Chondrocyte (in vitro differentiated cells): ENCODE results near the gene DPP6. TPM values are rescaled to one million over a fixed set of nuclear protein-coding genes. Genes with fewer than 3 reads are reported as not detected.
A peak's percentile ranks its signal among the peaks of the same experiment; 100 is the strongest.
"Not testable (repeated sequence)": the region's sequence is repeated elsewhere in the genome, so short reads cannot be mapped to it uniquely, and the experiment has no call there.

ENCODE experiments used
- DNase-seq: peaks from one replicate; pipeline ENCODE4 v3.0.0; 2021; ENCODE audit warnings: mixed read lengths, low spot score
- H3K27ac Mint-ChIP-seq: one replicate; pipeline ENCODE4 v1.8.0; 2021; ENCODE audit warnings: mild to moderate bottlenecking, moderate library complexity, mixed read lengths; ENCODE audit not compliant: unreplicated experiment
- H3K27me3 Mint-ChIP-seq: 2 replicates; pipeline ENCODE4 v1.8.0; 2021; ENCODE audit warnings: low read depth, mixed read lengths
- H3K36me3 Mint-ChIP-seq: 2 replicates; pipeline ENCODE4 v1.8.0; 2021; ENCODE audit warnings: low read depth, mixed read lengths
- H3K4me1 Mint-ChIP-seq: 2 replicates; pipeline ENCODE4 v1.8.0; 2021; ENCODE audit warnings: low read depth, mild to moderate bottlenecking, mixed read lengths
- H3K4me3 Mint-ChIP-seq: one replicate; pipeline ENCODE4 v1.8.0; 2021; ENCODE audit warnings: mild to moderate bottlenecking, moderate library complexity, mixed read lengths; ENCODE audit not compliant: unreplicated experiment
- H3K9me3 Mint-ChIP-seq: 2 replicates; pipeline ENCODE4 v1.8.0; 2021; ENCODE audit warnings: low read depth, mixed read lengths
- long read RNA-seq: library from polyadenylated mRNA; stranded (forward); transcript quantifications from one replicate; pipeline ENCODE4 v2.0.0, GENCODE V29; 2021
- total RNA-seq: library from RNA; stranded (reverse); gene quantifications from 3 replicates; pipeline ENCODE4 v1.2.1, GENCODE V29; 2021

DPP6 gene
- total RNA-seq = not detected in 3 replicates
- long read RNA-seq = 0 reads

DNA sequence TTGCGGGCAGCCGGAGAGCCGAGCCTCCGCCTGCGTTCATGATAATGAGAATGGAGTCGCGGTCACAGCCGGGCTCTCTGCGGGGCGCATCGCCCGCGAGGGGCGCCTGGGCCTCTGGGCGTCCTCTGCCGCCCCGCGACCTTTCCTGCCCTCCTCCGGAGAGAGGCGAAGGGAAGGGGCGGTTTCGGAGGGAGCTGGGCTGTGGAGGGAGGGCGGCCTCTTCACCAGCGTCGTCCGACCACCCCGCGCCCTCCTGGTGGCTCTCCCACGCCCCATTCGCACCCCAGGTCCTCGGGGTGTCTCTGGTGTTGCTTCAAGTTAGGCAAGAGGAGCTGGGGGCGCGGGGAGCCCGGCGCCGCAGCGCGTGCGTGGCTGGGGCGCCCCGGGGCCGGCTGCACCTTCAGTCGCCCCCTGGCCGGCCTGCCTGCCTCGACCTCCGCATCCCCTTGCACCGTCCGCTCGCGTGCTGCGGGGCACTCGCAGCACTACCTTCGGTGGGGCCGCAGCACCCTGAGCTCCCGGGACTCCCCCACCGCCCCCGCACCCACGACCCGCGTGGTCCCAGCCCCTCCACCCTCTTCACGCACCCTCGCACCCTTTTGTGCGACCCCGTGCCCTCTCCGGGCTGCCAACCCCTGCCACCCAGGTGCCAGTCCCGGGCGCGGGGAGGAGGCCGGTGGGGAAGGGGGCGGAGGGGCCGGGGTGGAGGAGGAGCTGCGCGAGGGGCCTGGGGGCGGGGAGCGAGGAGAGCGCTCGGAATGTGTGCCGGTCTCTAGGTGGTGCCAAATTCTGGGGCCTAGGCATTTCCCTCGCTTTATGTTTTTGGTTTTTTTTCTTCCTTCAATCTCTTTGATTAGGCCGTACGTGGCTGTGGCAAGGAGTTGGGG is at the start of gene DPP6:
TSS of gene DPP6 (plus strand) at position 756 of the 887 bp plus-strand sequence.
- not testable (repeated sequence) for DNase-seq, H3K9me3 Mint-ChIP-seq, H3K4me1 Mint-ChIP-seq, H3K27ac Mint-ChIP-seq, H3K27me3 Mint-ChIP-seq, H3K36me3 Mint-ChIP-seq
- H3K4me3 Mint-ChIP-seq = peak within 1 kb of the TSS; percentile 57

DNA sequence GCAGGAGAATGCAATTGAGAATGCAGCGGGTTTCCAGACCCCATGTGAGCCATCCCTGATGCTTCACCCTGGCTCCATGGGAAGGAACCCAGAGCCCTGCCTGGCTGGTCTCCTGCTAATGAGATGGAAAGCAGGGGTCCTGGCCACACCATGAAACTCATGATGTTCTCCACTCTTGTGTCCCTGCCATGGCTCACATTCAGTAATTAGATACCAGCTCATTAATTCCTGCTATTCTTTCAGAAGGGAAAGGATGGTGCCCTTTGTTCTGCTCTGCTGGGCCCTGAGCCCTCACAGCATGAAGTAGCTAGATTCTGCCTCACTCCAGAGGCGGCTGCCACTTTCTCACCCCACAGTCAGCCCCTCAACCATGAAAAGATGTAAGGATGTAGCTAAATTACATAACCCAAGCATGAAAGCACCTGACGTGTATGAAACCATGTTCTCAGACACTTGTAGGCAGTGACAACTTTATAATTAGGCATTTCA is 42.7 kb upstream of the DPP6 start:
- H3K27me3 Mint-ChIP-seq = not testable (repeated sequence)

DNA sequence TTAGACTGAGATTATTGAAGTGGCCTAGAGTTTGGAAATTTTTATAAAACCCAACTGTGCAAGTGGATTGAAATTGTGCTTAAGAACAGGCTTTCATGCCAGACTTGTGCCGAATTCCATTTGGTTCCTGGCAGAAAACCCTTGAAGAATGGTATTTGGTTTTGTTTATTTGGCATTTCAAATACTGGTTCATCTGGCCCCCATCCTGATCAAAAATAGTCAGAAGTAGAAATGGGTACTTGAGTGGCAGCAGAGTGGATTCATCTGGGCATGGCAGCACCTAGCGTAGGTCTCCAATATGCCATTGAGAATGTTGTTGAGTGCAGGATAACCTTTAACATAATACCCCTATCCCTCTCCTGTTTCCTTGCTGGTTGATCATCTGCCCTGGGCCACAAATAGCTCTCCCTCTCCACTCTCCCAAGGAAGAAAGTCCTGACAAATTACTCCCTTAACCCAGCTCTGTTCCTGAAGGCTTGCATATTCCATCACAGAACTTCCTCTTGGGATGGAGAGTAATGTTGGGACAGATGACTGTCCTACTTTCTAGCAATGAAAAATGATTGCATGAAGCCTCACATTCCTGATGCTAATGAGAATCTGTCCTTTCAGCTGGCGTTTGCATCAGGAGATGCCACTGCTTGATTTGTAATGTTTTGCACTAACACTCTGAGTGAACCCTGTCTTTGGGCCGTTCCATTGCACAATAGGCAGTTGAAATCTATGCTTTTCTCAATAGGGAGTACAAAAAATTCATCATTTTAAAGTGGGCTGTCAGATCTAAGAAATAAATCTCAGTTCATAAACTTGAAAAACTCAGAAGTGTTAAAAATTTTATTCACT is 41.3 kb upstream of the DPP6 start:
- DNase-seq, H3K4me3 Mint-ChIP-seq, H3K27ac Mint-ChIP-seq, H3K36me3 Mint-ChIP-seq, H3K4me1 Mint-ChIP-seq, H3K27me3 Mint-ChIP-seq: not testable (repeated sequence)
- H3K9me3 Mint-ChIP-seq = peaks cover 40% of the 10 kb centered on the region

More for the DNA sequence above, 42.7 kb upstream of the DPP6 start:
- not testable (repeated sequence) for H3K27ac Mint-ChIP-seq, H3K4me3 Mint-ChIP-seq, H3K4me1 Mint-ChIP-seq, DNase-seq, H3K36me3 Mint-ChIP-seq
- H3K9me3 Mint-ChIP-seq = peaks cover 31% of the 10 kb centered on the region

DNA sequence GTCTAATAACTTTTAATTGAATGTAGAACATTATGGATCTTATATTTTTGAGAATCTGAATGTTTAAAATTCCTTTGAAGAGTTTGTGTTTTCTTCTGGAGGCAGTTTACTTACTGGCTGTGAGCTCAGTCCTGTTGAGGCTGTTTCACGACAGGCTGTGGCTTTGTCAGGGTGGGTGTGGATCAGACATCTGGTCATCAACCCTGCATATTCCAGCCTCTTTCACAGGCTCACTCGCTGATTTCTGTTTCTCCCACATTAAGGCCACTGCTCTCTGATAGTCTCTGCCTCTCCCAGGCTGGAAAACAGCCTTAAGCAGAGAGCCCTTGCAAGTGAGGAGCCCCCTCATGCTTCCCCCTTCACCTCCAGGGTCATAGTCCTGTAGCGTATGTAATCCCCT is 39.4 kb upstream of the DPP6 start:
- H3K27ac Mint-ChIP-seq, DNase-seq, H3K27me3 Mint-ChIP-seq, H3K4me3 Mint-ChIP-seq, H3K36me3 Mint-ChIP-seq, H3K4me1 Mint-ChIP-seq: not testable (repeated sequence)
- peaks cover 44% of the 10 kb centered on the region for H3K9me3 Mint-ChIP-seq

DNA sequence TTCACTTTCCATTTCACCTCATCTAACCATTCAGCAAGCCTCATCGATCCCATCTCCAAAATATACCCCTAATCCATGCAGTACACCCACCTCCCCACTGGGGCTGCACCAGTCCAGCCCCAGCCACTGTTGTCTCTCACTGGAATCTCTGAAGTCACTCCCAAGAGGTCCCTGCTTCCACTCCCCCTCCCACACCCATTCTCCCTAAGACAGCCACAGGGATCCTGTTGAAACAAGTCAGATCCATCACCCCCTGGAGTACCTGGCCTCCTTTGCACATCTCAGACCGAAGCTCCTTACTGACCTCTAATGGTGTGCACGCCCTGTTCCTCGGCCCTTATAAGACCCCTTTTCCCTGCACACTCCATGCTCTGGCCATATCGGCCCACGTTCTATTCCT is 36.6 kb upstream of the DPP6 start:
- not testable (repeated sequence) for H3K27ac Mint-ChIP-seq, H3K4me3 Mint-ChIP-seq, H3K36me3 Mint-ChIP-seq, H3K27me3 Mint-ChIP-seq, H3K4me1 Mint-ChIP-seq, DNase-seq
- H3K9me3 Mint-ChIP-seq = peaks cover 47% of the 10 kb centered on the region

DNA sequence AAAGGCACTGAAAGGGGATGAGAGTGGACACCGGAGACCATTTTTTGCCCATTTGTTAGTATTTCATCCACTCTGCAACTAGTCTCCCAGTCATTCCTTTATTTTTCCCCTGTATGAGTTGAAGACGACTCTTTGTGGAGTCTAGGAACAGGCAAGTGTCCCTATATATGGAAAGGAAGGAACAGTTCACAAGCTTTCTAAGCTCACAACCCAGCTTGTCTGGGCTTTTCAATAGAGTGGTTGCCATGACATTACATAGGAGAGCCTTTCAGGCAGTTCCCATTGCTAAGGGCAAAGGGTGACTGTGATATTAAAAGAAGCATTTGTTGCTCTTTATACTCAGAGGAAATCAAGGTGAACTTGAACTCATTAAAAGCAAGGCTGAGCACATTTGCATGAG is 33.8 kb upstream of the DPP6 start:
- H3K27ac Mint-ChIP-seq, H3K4me1 Mint-ChIP-seq, H3K4me3 Mint-ChIP-seq, H3K36me3 Mint-ChIP-seq, H3K27me3 Mint-ChIP-seq, DNase-seq: not testable (repeated sequence)
- peaks cover 40% of the 10 kb centered on the region for H3K9me3 Mint-ChIP-seq

DNA sequence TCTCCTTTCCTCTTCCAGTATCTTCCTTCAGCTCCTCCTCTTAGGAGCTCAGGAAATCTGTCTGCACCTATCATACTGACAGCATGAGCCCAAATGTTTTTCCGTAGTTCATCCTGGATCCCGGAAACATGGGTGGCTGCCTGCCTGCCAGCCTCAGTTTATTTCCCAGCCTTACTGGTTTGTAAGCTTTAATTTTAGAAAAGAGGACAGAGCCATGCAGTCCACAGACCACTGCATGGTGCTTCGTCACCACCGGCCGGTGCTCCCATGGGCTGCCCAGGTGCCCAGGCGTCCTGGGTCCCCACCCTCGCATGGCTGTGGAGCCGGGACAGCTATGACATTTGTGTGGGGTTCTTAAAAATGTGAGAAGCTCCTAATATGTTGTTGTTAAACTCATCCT is 24.4 kb upstream of the DPP6 start:
- peaks cover 10% of the 10 kb centered on the region for H3K9me3 Mint-ChIP-seq
- H3K4me1 Mint-ChIP-seq, DNase-seq, H3K27ac Mint-ChIP-seq, H3K4me3 Mint-ChIP-seq, H3K27me3 Mint-ChIP-seq, H3K36me3 Mint-ChIP-seq: not testable (repeated sequence)

DNA sequence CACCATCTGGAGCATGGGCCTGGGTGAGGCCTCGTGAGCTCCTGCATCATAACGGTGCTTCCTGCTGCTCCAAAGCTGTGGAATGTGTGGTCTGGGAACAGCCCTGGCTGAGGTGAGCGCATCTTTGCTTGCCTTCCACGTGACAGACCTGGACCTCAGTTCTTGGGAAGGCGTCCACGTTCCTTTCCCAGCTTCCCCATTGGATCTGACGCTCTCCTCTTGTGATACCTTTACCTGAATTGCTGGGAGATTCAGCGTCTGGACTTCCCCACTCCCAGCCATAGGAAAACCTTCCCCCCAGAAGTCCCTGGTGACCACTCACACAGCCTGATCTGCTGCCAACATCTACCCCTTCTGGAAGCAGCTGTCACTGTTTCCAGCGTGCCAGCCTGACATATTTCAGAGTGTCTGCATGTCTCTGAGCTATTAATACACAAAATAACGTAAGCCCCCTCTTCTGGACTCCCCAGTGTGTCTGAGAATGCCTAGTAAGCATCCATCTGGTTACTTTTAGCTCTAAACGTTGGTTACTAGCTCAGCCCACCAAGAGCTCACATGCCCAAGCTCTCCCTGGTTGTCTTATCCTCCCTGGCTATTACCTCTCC is 21.6 kb upstream of the DPP6 start:
- DNase-seq, H3K4me1 Mint-ChIP-seq, H3K27me3 Mint-ChIP-seq, H3K4me3 Mint-ChIP-seq, H3K27ac Mint-ChIP-seq, H3K36me3 Mint-ChIP-seq: not testable (repeated sequence)
- peaks cover 17% of the 10 kb centered on the region for H3K9me3 Mint-ChIP-seq

DNA sequence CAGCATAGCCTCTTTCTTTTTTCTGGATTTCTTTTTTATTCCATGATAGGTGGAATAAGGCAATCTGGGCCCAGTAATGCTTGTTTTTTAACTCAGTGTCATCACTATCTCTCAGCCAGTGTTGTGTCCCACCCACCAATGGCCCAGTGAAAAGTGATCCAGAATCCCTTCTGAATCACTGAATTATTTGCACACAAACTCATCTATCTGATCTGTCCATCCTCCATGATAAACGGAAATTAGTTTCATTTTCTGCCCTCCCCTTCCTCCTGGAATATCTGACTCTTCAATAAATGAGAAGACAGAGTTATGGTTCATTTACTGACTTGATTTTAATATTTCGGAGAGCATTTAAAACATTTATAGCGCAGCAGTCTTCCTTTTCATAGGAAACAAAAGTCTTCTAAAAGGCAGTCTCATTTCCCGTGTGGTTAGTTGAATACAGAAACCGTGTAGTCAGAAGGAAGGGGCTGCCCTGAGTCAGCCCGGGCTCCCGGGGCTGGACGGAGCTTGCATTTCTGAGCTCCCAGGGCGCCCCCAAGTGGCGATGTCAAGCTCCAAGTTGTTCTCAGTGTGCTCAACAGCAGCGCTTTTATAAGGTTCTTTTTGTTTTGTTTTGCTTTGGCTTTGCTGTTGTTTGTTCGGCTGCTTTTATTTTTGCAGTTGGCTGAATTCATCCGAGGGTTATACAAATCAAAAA is 12.6 kb upstream of the DPP6 start:
- H3K27ac Mint-ChIP-seq, H3K4me1 Mint-ChIP-seq, H3K9me3 Mint-ChIP-seq, DNase-seq, H3K36me3 Mint-ChIP-seq, H3K27me3 Mint-ChIP-seq, H3K4me3 Mint-ChIP-seq: not testable (repeated sequence)

DNA sequence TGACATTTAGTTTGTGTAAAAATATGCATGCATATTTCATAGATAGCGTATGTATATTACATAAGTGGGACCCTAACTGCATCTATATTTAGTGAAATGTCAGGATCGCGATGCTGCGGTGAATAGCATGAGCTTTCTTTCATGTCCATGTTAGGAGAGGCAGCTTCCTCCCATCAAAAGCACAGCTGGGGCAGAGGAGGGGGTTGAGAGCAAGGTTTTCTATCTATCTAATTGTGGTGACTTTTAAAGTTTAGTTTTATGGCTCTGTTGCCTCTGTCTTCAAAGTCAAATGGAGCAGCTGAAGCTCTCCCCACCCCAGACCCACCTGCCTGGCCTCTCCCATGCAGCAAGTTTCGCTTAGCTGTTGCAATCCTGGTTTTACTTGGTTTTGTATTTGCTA is 1.8 kb upstream of the DPP6 start:
- DNase-seq, H3K9me3 Mint-ChIP-seq, H3K36me3 Mint-ChIP-seq, H3K4me3 Mint-ChIP-seq, H3K4me1 Mint-ChIP-seq, H3K27me3 Mint-ChIP-seq, H3K27ac Mint-ChIP-seq: not testable (repeated sequence)

DNA sequence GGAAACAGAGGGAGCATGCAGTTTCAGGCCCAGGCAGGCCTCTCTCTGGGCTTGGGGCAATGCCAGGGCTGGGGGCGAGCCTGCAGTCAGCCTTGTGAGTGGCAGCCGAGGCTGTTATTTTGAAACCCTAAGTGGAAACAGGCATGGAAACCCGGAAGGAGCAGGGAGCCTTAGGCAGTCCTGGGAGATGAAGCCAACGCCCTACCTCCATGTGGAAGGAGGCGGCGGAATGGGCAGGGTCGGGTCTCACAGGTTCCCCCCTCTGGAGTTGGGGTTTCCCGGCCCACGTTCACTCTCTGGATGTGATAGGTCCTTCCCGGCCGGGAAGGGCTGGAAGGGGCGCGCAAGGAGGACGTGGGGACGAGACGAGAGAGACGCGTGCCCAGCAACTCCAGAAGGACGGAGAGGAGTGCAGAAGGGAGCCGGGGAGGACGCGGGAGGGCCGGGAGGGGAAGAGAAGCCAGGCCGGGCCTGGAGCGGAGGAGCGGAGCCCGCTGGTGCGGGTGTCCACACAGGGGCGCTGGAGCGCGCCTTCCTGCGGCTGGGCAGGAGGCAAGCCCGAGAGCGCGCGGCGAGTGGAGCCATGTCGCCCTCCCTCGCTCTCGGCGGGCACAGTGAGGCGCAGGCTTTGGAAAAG is 1.1 kb upstream of the DPP6 start:
- H3K27me3 Mint-ChIP-seq, DNase-seq, H3K27ac Mint-ChIP-seq, H3K36me3 Mint-ChIP-seq, H3K4me1 Mint-ChIP-seq, H3K4me3 Mint-ChIP-seq, H3K9me3 Mint-ChIP-seq: not testable (repeated sequence)
